PFSK-1 (cell line): ENCODE measurements around the gene VPS37B.

Experiments used
- FOXP2 ChIP-seq: optimal IDR thresholded peaks from 2 replicates; pipeline ENCODE3; 2011; ENCODE audit warnings: borderline replicate concordance, control low read depth, inconsistent platforms; ENCODE audit not compliant: insufficient read depth; ENCODE audit errors: extremely low read length, extremely low read depth
- POLR2AphosphoS5 ChIP-seq: IDR thresholded peaks from 2 replicates; pipeline ENCODE4 v1.6.1; 2012; ENCODE audit warnings: low read depth, mild to moderate bottlenecking, control low read depth, low read length, moderate library complexity
- REST ChIP-seq, 2 experiments: IDR thresholded peaks; 2 replicates each; pipeline versions ENCODE4 v1.6.1 to v1.8.0; 2011 to 2012; ENCODE audit warnings: low read depth in 2 of 2, low read length in 2 of 2, control low read depth in 1 of 2, inconsistent platforms in 1 of 2, mild to moderate bottlenecking in 1 of 2, moderate library complexity in 1 of 2; ENCODE audit not compliant: insufficient read depth in 1 of 2
- SIN3A ChIP-seq: IDR thresholded peaks from 2 replicates; pipeline ENCODE4 v1.6.1; 2012; ENCODE audit warnings: mild to moderate bottlenecking, low read length, moderate library complexity, borderline replicate concordance; ENCODE audit not compliant: insufficient read depth
- TAF1 ChIP-seq: IDR thresholded peaks from 2 replicates; pipeline ENCODE4 v1.6.1; 2012; ENCODE audit warnings: low read length, control low read depth, borderline replicate concordance; ENCODE audit not compliant: insufficient read depth

Gene VPS37B

GRCh38 chr12:122820838-122821271, 75.1 kb downstream of the VPS37B start:
- TF ChIP-seq TAF1 (no peak), REST (IDR thresholded peaks at IDR 0.05; ENCODE audit: insufficient read depth in 1 of 2, low read depth in 2 of 2, low read length in 2 of 2) (no peak)

- TF ChIP-seq FOXP2 (no peak), POLR2AphosphoS5 (no peak), REST (IDR thresholded peaks at IDR 0.05; ENCODE audit: insufficient read depth in 1 of 2, low read depth in 2 of 2, low read length in 2 of 2) (no peak), SIN3A (no peak), TAF1 (no peak)
Observed at GRCh38 chr12:122820138-122820537, 75.8 kb downstream of the VPS37B start.

GRCh38 chr12:122819209-122819785, 76.6 kb downstream of the VPS37B start:
- TF ChIP-seq POLR2AphosphoS5 = no peak
- no peak for TF ChIP-seq FOXP2
- no peak for TF ChIP-seq REST (IDR thresholded peaks at IDR 0.05; ENCODE audit: insufficient read depth in 1 of 2, low read depth in 2 of 2, low read length in 2 of 2)
- TF ChIP-seq TAF1 = no peak
- no peak for TF ChIP-seq SIN3A
